HG02943 (cell line): ENCODE results near the gene TTC34.

Source experiments
- ATAC-seq: cut with Tn5 transposase; IDR thresholded peaks from one replicate; pipeline ENCODE4 v1.9.1; 2021; ENCODE audit warnings: mild to moderate bottlenecking, low read depth, moderate library complexity; ENCODE audit not compliant: unreplicated experiment

Gene TTC34

GRCh38 chr1:2830761-2831425 lies 29.4 kb upstream of the TTC34 start:
- ATAC-seq, result no peak

DNA sequence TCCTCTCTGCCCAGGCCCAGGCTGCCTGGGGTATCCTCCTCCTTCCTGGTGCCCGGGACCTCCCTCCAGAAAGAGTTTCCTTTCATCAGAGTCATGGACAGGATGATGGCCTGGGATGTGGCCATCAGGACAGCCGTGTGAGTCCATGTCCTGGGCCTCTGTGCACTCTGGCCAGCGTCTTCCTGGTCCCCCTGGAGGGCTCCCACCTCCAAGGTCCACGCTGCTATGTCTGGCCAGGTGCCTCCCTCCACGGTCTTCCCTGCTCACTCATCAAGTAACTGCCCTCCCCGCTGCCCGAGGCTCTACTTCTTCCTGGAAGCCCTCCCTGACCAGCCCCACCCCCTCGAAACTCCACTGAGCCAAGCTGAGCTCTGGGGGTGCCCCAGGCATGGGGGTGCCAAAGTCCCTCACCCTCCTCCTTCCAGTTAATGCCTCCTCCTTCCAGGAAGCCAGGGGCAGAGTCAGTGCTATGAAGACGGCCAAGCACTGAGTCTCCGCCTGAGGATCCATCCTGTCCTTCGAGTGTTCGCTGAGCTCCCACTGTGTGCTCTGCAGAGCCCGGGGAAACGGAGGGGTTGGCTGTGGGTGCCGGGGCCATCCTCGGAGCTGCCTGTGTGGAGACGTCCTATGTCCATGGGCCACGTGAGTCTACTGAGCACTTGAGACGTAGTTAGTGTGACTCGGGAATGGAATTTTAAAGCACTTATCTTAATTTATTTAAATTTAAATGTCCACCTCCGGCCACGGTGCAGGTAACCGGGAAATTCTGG lies 28.5 kb upstream of the TTC34 start:
- ATAC-seq, result no peak

DNA sequence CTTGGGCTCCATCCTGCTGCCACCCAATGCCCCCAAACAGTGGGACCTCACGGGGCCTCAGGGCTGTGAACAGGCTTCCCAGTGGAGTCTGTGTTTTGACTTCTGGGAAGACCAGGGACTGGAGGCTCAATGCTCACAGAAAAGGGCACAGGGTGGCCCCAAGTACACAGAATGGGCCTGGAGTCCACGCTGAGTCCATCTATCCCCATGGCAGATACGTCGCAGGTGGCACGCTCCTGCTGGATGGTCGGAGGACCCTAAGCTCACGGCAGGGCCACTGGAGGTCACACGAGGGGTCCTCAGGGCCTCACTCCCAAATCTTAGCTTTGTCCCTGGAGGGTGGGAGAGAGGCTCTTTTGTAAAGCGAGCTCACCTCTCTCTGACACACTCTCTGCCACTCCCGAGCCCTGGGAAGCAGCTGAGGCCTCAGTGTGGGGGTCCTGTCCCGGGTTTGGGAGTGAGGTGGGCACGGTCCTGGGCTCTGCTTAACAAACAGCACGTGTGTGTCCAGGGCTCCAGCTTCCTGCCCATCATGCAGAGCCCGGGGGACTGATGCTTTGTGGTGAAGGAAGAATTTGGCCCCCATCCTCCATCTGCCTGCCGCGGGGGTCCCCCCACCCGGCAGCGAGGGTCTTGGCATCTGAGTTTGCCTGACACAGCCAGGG lies 27.2 kb upstream of the TTC34 start:
- ATAC-seq, result no peak

DNA sequence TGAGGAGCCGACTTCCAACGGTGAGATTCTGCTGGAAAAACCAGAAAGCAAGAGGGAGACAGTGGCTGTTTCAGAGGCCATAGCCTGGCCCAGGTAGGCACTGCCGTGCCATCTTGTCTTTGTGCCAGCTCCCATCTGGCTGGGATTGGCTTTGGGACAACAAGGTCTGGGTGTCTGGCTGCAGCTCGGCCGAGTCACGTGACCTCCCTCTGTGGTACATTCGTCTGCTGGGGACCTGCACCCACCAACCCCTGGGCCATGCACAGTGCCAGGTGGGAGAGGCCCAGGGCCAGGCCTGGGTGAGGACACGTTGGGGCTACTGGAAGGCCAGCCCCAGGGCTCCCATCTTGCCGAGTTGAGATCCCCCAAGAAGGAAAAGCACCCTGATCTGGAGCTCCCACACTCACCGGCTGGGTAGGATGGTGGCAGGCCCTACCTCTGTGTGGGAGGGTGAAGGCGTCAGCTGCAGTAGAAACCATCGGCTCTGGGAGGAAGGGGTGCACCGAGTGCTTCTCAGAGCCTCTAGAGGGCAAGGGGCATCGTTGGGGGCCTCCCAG lies 25.3 kb upstream of the TTC34 start:
- ATAC-seq, result no peak

DNA sequence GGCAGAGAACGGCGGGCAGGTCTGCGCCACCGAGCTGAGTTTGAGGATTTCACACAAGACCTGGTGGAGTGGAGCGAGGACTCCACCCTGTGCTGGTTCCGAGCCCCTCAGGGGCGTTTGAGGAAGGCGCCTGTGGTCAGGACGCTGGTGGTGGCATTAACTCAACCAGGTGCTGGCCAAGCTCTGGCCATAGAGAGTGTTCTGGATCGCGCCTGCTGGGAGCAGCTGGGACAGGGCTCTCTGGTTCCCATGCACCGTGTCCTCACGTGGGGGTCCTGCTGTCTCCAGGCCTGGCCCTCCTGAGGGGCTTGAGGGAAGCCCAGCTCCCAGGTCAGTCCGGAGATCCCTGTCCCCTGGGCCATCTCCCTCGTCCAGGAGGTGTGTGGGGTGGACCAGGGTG lies 24.8 kb upstream of the TTC34 start:
- no peak for ATAC-seq

- no peak for ATAC-seq
These were observed 24.1 kb upstream of the TTC34 start for GRCh38 chr1:2825487-2826189.

GRCh38 chr1:2824999-2825398 lies 23.5 kb upstream of the TTC34 start:
- ATAC-seq, result no peak

DNA sequence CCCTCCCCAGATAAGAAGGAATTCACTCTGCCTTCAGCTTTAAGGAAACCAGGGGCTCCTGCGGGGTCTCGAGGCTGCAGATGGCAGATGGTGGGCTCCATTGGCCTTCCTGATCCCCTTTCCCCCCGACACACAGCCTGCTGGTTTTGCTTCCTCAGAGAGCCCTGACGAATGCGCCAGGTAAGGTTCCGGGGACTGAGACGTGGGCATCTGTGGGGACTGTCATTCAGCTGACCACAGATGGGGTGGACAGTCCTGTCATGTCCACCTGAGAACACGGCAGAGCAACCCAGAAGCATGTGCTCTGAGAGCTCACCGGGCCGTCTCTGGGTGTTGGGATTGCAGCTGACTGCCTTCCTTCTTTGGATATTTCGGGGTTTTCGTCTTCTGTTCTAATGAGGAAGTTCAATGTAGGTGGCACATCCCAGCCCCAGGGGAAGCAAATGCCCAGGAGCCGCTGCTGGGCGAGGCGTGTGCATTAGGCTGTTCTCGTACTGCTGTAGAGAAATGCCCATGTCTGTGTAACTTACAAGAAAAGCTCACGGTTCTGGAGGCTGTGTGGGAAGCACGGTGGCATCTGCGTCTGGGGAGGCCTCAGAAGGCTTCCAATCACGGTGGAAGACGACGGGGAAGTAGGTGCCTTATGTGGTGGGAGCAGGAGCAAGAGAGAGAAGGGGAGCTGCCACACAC lies 22.6 kb upstream of the TTC34 start:
- ATAC-seq, result no peak

- ATAC-seq, result no peak
These were observed 21.2 kb upstream of the TTC34 start for GRCh38 chr1:2822621-2823145.

GRCh38 chr1:2821966-2822620 lies 20.6 kb upstream of the TTC34 start:
- ATAC-seq, result no peak

GRCh38 chr1:2821373-2821955 lies 20.0 kb upstream of the TTC34 start:
- ATAC-seq, result no peak

GRCh38 chr1:2820731-2821372 lies 19.4 kb upstream of the TTC34 start:
- ATAC-seq, result no peak

DNA sequence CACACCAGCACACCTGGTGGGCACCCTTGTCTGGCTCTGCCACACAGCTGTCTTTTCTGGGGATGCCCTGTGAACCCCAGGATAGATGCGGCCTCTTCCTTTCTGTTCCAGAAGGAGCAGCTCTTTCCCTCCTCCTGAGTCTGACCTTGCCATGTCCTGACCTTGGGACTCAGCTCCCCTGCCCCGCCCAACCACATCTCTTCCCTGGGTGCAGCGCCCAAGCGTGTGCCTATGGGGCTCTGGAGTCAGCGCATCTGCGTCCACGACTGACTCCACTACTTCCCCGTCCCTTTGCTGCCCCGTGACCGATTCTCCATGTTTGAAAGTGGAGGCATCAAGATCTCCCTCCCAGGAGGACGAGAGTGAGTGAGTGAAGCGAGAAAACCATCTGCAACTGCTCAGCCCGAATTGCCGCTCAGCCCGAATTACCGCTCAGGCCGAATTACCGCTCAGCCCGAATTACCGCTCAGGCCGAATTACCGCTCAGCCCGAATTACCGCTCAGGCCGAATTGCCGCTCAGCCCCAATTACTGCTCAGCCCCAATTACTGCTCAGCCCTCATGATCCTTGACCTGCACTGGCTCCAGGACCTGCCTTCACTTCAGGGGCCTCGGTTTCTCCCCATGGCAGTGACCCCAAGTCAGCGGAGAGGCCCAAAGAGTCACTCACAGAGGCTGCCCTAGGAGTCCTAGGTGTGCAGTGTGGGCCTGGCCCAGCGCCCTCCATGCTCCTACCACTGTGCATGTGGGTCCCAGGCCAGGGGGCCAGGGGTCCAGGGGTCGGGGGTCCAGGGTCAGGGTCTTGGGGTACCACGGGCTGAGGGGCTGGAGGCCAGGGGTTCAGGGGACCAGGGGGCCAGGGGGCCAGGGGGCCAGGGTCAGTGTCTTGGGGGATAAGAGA lies 18.6 kb upstream of the TTC34 start:
- no peak for ATAC-seq

- no peak for ATAC-seq
These were observed 17.9 kb upstream of the TTC34 start for GRCh38 chr1:2819429-2819828.

DNA sequence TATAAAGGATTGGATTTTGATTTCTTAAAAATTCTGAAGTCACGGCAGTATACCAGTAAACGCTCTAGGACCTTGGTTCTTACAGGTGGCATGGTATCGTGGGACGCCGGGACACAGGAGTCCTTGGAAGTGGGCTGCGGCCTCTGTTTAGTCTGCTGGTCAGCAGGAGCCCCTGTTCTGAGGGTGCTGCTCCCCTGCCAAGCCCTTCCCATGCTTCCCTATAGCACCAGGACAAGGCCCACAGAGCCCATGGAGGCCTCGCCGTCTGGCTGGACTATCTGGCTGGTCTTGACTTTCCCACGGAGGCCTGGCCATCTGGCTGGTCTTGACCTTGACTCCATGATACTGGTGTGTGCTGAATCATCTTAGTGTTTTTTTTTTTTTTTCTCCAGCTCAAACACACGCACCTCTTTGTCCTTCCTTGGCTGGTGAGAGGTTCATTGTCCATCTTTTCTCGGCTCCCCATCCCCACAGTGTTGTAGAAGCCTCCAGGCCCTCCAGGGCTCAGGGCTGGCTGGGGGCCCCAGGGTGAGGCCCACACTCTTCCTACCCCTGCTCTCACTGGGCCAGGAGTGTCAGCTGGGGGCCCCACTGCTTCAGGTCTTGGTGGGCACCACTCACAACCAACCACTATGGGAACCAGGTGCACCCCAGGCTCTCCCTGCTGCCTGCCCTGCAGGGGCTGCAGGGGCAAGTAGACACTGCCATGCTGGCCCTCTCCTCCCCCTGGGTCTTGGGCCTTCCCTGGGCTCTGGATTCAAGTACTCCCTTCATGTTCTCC lies 16.5 kb upstream of the TTC34 start:
- no peak for ATAC-seq

DNA sequence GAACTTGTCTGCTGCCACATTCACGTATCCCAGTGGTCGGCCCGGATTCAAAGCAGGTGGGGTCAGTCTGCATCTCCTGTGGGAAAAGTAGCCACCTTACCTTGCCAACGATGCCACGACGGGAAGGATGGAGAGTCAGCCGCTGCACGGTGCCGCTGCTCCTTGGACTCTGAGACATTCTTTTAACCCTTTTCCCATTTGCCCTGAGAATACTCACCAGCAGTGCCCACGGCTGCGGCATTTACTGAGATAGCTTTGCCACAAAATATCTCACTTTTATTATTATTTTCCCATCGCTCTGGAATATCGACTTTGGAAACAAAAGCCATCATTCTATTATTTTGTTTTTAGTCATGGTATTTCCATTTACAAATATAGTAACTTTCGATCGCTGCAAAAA lies 15.3 kb upstream of the TTC34 start:
- ATAC-seq, result no peak

- no peak for ATAC-seq
These were observed 14.1 kb upstream of the TTC34 start for GRCh38 chr1:2815551-2815950.
